Heart left ventricle (tissue), 16 donors: ENCODE results near the gene FBXO34. TPM values are rescaled to one million over a fixed set of nuclear protein-coding genes. Genes with fewer than 3 reads are reported as not detected.

ENCODE experiments used
- ATAC-seq, 4 donors: fragments of 200-7000 bp; cut with Tn5 transposase; one replicate each; pipeline ENCODE4 v1.9.1; 2020 to 2022; ENCODE audit warnings: moderate library complexity in 4 of 4, mild to moderate bottlenecking in 3 of 4, moderate number of reproducible peaks in 1 of 4
- DNase-seq, 5 donors: peaks; one replicate each; pipeline ENCODE4 v3.0.0-alpha.2; 2020
- H3K27ac ChIP-seq, 12 donors: fragments of 200-600 bp; sonication (generic) in 4 of 12; one replicate each; pipeline versions ENCODE4 v1.5.0 to v1.8.0; 2016 to 2022; ENCODE audit warnings: mild to moderate bottlenecking in 2 of 12
- H3K27me3 ChIP-seq, 9 donors: fragments of 200-600 bp; sonication (generic) in 2 of 9; one replicate each; pipeline versions ENCODE4 v1.5.1 to v1.8.0; 2016 to 2022; ENCODE audit warnings: mild to moderate bottlenecking in 3 of 9
- H3K36me3 ChIP-seq, 9 donors: fragments of 200-600 bp; sonication (generic) in 2 of 9; one replicate each; pipeline versions ENCODE4 v1.5.0 to v1.8.0; 2018 to 2022; ENCODE audit warnings: mild to moderate bottlenecking in 2 of 9
- H3K4me1 ChIP-seq, 12 donors: fragments of 200-600 bp; sonication (generic) in 4 of 12; one replicate each; pipeline versions ENCODE4 v1.5.0 to v1.8.0; 2016 to 2022; ENCODE audit warnings: mild to moderate bottlenecking in 3 of 12
- H3K4me3 ChIP-seq, 12 donors: fragments of 200-600 bp; sonication (generic) in 4 of 12; one replicate each; pipeline versions ENCODE4 v1.5.0 to v1.8.0; 2017 to 2022; ENCODE audit warnings: mild to moderate bottlenecking in 9 of 12, moderate library complexity in 4 of 12
- H3K9me3 ChIP-seq, 12 donors: fragments of 200-600 bp; sonication (generic) in 4 of 12; one replicate each; pipeline versions ENCODE4 v1.5.0 to v1.8.0; 2016 to 2022; ENCODE audit warnings: mild to moderate bottlenecking in 1 of 12
- POLR2A ChIP-seq, 2 donors: fragments of 450-650 bp; IDR thresholded peaks; one replicate each; pipeline ENCODE4 v1.6.1; 2017; ENCODE audit warnings: antibody characterized with exemption in 2 of 2, mild to moderate bottlenecking in 2 of 2, moderate library complexity in 2 of 2
- WGBS, 4 donors: extraction: QIAGEN DNeasy Blood & Tissue Kit in 2 of 4; methylation state at CpG; one replicate each; pipeline versions ENCODE4 v1.1.5 to v1.1.7; 2013 to 2018; 5-methylcytosine and 5-hydroxymethylcytosine counted together
- intact Hi-C, 10 donors: fragments of 100-400 bp; cut with DNase I; formaldehyde crosslinking; loops; one replicate each; pipeline versions ENCODE4 v1.11.1 to v1.14.2; 2022
- long read RNA-seq, 3 donors: library from polyadenylated mRNA; unstranded; transcript quantifications; one replicate each; pipeline ENCODE4 v2.0.0, GENCODE V29; 2020 to 2021
- polyA plus RNA-seq, 2 donors: library from polyadenylated mRNA; stranded (reverse); fragments of 200-250 nt; gene quantifications; one replicate each; pipeline ENCODE4 v1.2.3, GENCODE V29; 2013
- total RNA-seq, 9 donors: library from RNA; depleted of rRNA in 2 of 9; stranded (reverse); fragments of >200 nt in 2 of 9; fragmentation: NEBNext Ultra II Directional in 3 of 9; extraction: Animal tissue kit (Norgen Biotek cat#: 25700) in 3 of 9; gene quantifications; one replicate each; pipeline versions ENCODE4 v1.1.0 to v1.2.4, GENCODE V29; 2016 to 2023
- TF ChIP-seq, protein P1 (sequence below), 12 donors: fragments of 200-600 bp; sonication (generic) in 4 of 12; IDR thresholded peaks; one replicate each; pipeline versions ENCODE4 v1.5.0 to v1.8.0; 2018 to 2022; ENCODE audit warnings: antibody characterized with exemption in 12 of 12, mild to moderate bottlenecking in 5 of 12
- donor health status: ischemic (EF 13 %, LVEDD 7.1; RV severe dilation, severe dysfunction).
- donor health status: healthy with polysubstance abuse.
- donor health status: DM: no; HTN: yes; CAD: no.
- donor health status: DM: no; HTN: no; CAD: no.
- donor health status: ischemic (EF 25% LVEDD 6.9; RV normal size, moderate dysfunction).
- donor health status: ischemic (EF 25% LVEDD 5.7; RV mildly dilated, moderate dysfunction).
- donor health status: healthy.
- donor health status: DM: yes; HTN: yes; CAD: no.
- donor health status: ischemic (EF 35%, LVEDD 5.7; RV mildly dilated, moderate dysfunction).
- donor health status: nonischemic (EF 11% LVEDD 7.7; RV severe dilation, severe dysfunction).
- donor health status: DM: yes; HTN: yes; CAD: no.
- donor health status: PGD.
- donor health status: ischemic (EF 29% LVEDD 5.4; RV normal size, mild dysfunction).
- donor health status: nonischemic (EF 23%, LVEDD 6.1; RV moderate dilation, normal function).

The FBXO34 gene, protein sequence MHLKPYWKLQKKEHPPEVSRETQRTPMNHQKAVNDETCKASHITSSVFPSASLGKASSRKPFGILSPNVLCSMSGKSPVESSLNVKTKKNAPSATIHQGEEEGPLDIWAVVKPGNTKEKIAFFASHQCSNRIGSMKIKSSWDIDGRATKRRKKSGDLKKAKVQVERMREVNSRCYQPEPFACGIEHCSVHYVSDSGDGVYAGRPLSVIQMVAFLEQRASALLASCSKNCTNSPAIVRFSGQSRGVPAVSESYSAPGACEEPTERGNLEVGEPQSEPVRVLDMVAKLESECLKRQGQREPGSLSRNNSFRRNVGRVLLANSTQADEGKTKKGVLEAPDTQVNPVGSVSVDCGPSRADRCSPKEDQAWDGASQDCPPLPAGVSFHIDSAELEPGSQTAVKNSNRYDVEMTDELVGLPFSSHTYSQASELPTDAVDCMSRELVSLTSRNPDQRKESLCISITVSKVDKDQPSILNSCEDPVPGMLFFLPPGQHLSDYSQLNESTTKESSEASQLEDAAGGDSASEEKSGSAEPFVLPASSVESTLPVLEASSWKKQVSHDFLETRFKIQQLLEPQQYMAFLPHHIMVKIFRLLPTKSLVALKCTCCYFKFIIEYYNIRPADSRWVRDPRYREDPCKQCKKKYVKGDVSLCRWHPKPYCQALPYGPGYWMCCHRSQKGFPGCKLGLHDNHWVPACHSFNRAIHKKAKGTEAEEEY
- total RNA-seq (10 to 100 TPM; 17.1 to 33.4 (median 21.1) TPM), polyA plus RNA-seq (10 to 100 TPM in 1 of 2 donors, 1 to 10 TPM in 1; 8.0 to 23.6 TPM)
- long read RNA-seq, donor 1, transcript FBXO34-201 (2 exons, 3,464 nt): major isoform, 31 of 42 reads
- long read RNA-seq, donor 1, partial matches to known transcripts: 7 of 42 reads
- long read RNA-seq, donor 1, other reads (novel, unspliced or antisense): 4 of 42 reads
- long read RNA-seq, donor 2, transcript FBXO34-201 (2 exons, 3,464 nt): major isoform, 69 of 79 reads
- long read RNA-seq, donor 2, partial matches to known transcripts: 0 of 79 reads
- long read RNA-seq, donor 2, other reads (novel, unspliced or antisense): 10 of 79 reads
- long read RNA-seq, donor 3, transcript FBXO34-201 (2 exons, 3,464 nt): major isoform, 47 of 51 reads
- long read RNA-seq, donor 3, partial matches to known transcripts: 3 of 51 reads
- long read RNA-seq, donor 3, other reads (novel, unspliced or antisense): 1 of 51 reads

DNA sequence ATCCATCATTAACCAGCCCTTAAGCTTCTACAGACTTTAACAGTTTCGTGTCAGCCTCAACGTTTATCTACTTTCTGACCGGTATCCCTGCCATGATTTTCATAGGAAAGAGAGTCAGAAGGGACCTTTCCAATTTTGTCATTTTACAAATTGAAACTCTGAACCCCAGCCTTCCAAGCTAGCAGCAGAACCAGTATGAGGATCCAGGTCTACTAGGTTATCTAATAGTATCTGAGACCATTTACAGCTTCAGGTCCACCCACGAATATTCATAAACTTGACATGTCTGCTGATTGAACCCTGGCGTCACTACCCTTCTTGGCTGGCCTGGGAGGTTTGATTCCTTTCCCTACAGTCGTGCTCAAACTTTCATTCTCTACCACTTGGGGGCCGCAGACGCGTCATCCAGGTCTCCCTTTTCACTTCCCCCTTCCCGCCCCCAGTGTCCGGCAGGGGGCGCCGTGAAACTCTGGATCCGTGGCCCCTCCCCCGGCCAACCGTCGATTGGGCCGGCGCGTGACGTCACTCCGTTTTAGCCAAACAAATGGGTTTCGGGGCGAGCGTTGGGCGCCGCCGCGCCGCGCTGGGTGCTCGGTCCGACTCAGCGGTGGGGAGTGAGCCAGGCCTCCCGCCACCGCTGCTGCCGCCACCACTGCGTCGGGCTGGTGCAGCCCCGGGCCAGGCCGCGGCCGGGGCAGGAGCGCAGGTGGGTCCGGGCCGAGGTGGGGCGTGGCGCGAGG lies at the start of gene FBXO34:
Gene FBXO34 (plus strand): TSS at position 590 of the 740 bp plus-strand sequence. CDS start 78,970 bp downstream, outside the sequence.
- H3K9me3 ChIP-seq: no peaks in the 10 kb centered on the region
- peak; percentile 90 to 94 (median 92) for ATAC-seq
- TF ChIP-seq, protein P1, sequence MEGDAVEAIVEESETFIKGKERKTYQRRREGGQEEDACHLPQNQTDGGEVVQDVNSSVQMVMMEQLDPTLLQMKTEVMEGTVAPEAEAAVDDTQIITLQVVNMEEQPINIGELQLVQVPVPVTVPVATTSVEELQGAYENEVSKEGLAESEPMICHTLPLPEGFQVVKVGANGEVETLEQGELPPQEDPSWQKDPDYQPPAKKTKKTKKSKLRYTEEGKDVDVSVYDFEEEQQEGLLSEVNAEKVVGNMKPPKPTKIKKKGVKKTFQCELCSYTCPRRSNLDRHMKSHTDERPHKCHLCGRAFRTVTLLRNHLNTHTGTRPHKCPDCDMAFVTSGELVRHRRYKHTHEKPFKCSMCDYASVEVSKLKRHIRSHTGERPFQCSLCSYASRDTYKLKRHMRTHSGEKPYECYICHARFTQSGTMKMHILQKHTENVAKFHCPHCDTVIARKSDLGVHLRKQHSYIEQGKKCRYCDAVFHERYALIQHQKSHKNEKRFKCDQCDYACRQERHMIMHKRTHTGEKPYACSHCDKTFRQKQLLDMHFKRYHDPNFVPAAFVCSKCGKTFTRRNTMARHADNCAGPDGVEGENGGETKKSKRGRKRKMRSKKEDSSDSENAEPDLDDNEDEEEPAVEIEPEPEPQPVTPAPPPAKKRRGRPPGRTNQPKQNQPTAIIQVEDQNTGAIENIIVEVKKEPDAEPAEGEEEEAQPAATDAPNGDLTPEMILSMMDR (IDR thresholded peaks at IDR 0.05): peak; percentile 98 to 100 (median 99)
- peak; percentile 34 to 96 for TF ChIP-seq POLR2A (IDR thresholded peaks at IDR 0.05)
- peaks cover 0 to 40% (median 27%) of the 10 kb centered on the region in 12 donors for H3K4me1 ChIP-seq
- DNase-seq: peak; percentile 98 to 100 (median 99)
- no peaks in the 10 kb centered on the region for H3K36me3 ChIP-seq
- intact Hi-C loops: loop anchor here (1.0 to 10.0 kb wide), 8 partner anchors 36 to 311 kb away; partner anchors contain the start of genes ATG14 (in 4 of the 10) and KTN1 (in 1 of the 10)
- WGBS, 4 donors: 0 to 2% (median 1%) methylated on average over 24 to 49 of the region's 49 CpGs
- peak within 1 kb of the TSS; percentile 81 to 97 (median 93) for H3K27ac ChIP-seq
- H3K27me3 ChIP-seq: no peaks in the 10 kb centered on the region
- H3K4me3 ChIP-seq: peak within 1 kb of the TSS; percentile 70 to 99 (median 95)

DNA sequence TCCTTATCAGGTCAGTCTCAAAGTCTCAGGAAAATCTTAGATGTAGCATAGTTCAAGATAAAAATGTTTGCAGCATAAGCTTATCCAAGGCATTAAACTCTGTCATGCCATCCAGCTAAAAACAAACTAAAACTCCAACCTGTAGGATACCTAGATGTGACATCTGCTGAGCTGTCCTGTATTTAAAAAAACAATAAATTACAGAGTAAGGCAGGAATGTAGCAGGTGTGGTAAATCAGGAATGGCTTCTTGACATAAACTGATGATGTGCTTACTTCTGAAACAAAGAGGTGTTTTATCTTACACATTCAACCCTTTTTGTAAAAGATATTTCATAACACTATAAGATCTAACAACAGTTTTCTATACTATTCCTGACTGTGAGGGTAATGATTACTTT lies 49.3 kb upstream of the FBXO34 start:
- Histone ChIP-seq H3K4me1 (no peaks in the 10 kb centered on the region), H3K36me3 (no peaks in the 10 kb centered on the region), H3K27me3 (no peaks in the 10 kb centered on the region), H3K9me3 (peaks cover 0 to 13% (median 8%) of the 10 kb centered on the region in 12 donors), H3K27ac (no peak overlapping the region), H3K4me3 (no peak overlapping the region)
- DNase-seq: no peak
- no peak for TF ChIP-seq POLR2A (IDR thresholded peaks at IDR 0.05)
- TF ChIP-seq, protein P1 (IDR thresholded peaks at IDR 0.05): no peak
- intact Hi-C loops: no loop called here
- no peak for ATAC-seq

DNA sequence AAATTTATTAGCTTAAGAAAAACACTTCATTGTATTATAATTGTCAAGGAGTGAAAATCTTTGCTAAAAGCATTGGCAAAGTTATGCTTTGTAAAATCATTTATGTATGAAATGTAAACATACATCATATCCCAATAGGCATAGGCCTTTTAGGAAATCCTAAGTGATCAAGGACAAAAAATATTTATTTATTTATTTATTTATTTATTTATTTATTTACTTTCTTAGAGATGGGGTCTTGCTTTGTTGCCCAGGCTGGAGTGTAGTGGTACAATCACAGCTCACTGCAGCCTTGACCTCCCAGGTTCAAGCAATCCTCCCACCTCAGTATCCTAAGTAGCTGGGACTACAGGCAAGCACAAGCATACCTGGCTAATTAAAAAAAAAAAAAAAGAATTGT lies 47.9 kb upstream of the FBXO34 start:
- Histone ChIP-seq H3K36me3 (no peaks in the 10 kb centered on the region), H3K4me1 (no peaks in the 10 kb centered on the region), H3K4me3 (no peak overlapping the region), H3K27ac (no peak overlapping the region), H3K9me3 (peaks cover 0 to 17% (median 14%) of the 10 kb centered on the region in 12 donors), H3K27me3 (no peaks in the 10 kb centered on the region)
- DNase-seq (no peak), ATAC-seq (no peak)
- TF ChIP-seq POLR2A (IDR thresholded peaks at IDR 0.05): no peak
- intact Hi-C loops: no loop called here

DNA sequence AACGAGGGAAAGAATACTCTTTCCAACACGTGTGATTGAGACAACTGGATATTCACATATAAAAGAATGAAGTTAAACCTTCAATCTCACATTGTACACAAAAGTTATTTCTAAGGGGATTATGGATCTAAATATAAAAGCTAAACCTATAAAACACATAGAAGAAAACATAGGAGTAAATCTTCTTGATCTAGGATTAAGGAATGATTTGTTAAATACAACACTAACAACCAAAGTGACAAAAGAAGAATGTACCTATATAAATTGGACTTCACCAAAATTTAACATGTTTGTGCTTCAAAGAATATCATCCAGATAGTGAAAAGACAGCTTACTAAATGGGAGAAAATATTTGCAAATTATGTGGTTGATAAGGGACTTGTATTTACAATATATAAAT lies 43.0 kb upstream of the FBXO34 start:
- ATAC-seq: no peak
- 85 to 93% (median 87%) methylated on average over 2 of the region's 2 CpGs for WGBS, 4 donors
- intact Hi-C loops: no loop called here
- DNase-seq: no peak
- Histone ChIP-seq H3K4me1 (peaks cover 0 to 8% (median 0%) of the 10 kb centered on the region in 12 donors), H3K4me3 (no peak overlapping the region), H3K9me3 (peaks cover 0 to 17% (median 14%) of the 10 kb centered on the region in 12 donors), H3K36me3 (no peaks in the 10 kb centered on the region), H3K27ac (no peak overlapping the region), H3K27me3 (no peaks in the 10 kb centered on the region)
- TF ChIP-seq, protein P1 (IDR thresholded peaks at IDR 0.05): no peak
- TF ChIP-seq POLR2A (IDR thresholded peaks at IDR 0.05): no peak
